GM12874 (cell line): ENCODE results near the gene CCDC73.

ENCODE experiments used
- TF ChIP-seq, protein P1 (sequence below): IDR thresholded peaks from 2 replicates; pipeline ENCODE4 v1.5.1; 2011; ENCODE audit warnings: low read depth, mild to moderate bottlenecking, control low read depth, low read length, moderate library complexity; ENCODE audit not compliant: insufficient read depth

CCDC73 gene

DNA sequence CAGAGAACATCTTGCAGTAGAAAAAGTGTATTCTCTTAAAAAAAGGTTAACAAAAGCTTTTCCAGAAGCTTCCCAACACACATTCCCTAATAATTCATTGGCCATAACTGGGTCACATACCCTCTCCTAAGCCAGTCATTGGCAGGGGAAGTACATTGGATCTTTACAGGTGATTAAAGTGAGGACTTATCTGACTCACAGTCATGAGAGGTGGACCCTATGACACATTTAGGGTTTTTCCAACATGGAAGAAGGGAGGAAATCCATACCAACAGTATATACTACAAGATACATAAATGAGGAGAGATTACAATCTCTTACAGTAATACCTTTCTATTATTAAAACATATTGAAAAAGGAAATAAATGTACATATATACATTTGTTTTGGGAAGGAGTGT is 72.2 kb downstream of the CCDC73 start:
- TF ChIP-seq, protein P1, sequence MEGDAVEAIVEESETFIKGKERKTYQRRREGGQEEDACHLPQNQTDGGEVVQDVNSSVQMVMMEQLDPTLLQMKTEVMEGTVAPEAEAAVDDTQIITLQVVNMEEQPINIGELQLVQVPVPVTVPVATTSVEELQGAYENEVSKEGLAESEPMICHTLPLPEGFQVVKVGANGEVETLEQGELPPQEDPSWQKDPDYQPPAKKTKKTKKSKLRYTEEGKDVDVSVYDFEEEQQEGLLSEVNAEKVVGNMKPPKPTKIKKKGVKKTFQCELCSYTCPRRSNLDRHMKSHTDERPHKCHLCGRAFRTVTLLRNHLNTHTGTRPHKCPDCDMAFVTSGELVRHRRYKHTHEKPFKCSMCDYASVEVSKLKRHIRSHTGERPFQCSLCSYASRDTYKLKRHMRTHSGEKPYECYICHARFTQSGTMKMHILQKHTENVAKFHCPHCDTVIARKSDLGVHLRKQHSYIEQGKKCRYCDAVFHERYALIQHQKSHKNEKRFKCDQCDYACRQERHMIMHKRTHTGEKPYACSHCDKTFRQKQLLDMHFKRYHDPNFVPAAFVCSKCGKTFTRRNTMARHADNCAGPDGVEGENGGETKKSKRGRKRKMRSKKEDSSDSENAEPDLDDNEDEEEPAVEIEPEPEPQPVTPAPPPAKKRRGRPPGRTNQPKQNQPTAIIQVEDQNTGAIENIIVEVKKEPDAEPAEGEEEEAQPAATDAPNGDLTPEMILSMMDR: no peak

- TF ChIP-seq, protein P1: no peak
These were observed 81.0 kb downstream of the CCDC73 start for GRCh38 chr11:32713496-32713895.

DNA sequence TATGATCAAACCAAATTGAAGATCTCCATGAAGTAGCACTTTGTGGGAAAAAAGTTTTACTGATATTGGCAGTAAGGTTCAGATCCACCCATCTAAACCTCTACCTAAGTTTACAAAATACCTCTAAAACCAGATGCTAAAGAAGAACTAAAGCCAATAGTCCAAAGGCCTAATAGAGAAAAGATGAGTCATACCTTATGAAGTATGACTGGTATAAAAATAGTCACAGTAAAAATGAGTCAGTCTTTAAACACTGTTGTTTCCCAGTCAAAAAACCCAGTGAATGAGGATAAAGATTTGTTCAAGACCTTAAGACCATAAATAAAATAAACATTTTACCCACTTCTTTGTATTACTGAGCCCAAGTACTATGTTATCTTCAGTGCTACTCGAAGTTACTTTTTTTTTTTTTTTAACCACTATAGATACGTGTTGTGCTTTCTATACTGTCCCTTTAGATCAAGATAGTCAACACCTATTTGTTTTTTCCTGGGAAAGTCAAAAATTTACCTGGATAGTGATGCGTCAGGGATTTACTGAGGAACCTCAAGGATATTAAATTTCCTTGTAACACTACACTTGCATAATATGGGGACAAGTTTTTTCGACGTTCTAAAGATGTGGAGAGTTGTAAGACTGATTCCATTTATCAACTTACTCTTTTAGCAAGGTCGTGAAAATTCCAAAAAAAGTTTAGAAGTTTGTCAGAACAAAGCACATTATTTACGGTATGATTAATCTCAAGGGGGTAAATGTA is 87.3 kb downstream of the CCDC73 start:
- TF ChIP-seq, protein P1: no peak

GRCh38 chr11:32705309-32706033 is 89.0 kb downstream of the CCDC73 start:
- TF ChIP-seq, protein P1: no peak

- TF ChIP-seq, protein P1: no peak
These were observed 89.7 kb downstream of the CCDC73 start for GRCh38 chr11:32704775-32705174.

DNA sequence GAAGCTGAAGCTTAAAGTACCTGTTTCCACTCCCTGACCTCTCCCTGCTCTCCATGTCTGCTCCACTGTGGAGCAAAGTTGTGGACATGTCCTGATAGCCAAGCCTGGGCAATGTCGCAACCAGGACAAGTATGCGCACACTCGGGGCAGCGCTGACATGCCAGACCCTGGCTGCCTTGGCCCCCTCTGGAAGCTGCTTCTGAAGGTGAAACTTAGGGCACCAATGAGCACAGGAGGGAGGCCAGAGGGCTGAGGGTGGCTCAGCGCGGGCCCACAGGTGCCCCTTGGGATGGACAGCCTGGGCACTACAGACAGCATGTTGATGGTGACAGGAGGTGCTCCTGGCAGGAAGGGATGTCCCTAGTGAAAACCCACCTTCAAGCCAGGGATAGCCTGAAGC is 90.2 kb downstream of the CCDC73 start:
- TF ChIP-seq, protein P1: no peak

DNA sequence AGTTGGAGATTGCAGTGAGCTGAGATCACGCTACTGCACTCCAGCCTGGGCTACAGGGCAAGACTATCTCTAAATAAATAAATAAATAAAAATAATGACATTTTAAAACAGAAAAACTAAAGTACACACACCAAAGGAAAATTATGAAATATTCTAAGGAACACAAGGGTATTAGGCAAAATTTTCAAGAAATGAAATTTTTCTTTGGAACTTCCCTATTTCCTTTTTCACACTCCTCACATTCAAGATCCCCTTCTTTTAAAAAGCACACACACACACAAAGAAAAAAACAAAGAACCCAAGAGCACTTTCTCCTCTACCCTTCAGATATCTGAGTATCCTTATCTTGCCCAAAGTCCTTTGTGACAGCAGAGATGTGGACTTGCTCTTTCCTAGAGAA is 92.8 kb downstream of the CCDC73 start:
- TF ChIP-seq, protein P1: no peak
